SK-N-SH treated with all-trans-retinoic acid at 6 μM for 48 hours (cell line): Measurements from ENCODE around the gene EMC1.
"Not testable (repeated sequence)": the region's sequence is repeated elsewhere in the genome, so short reads cannot be mapped to it uniquely, and the experiment has no call there.

ENCODE experiments used
- ARNTL ChIP-seq: fragments of 450-650 bp; formaldehyde crosslinking; IDR thresholded peaks from 2 replicates; pipeline ENCODE4 v1.5.0; 2020; ENCODE audit warnings: low read depth, mild to moderate bottlenecking, moderate library complexity, borderline replicate concordance
- RARB ChIP-seq: fragments of 250-450 bp; sonication (Bioruptor Pico); IDR thresholded peaks from 2 replicates; pipeline ENCODE4 v1.8.0; 2021; ENCODE audit warnings: mild to moderate bottlenecking, moderate library complexity
- TOX ChIP-seq: fragments of 250-450 bp; sonication (Bioruptor Pico); IDR thresholded peaks from 2 replicates; pipeline ENCODE4 v1.8.0; 2021; ENCODE audit warnings: mild to moderate bottlenecking, moderate library complexity, borderline replicate concordance
- ZC3H10 ChIP-seq: fragments of 250-450 bp; sonication (Bioruptor Pico); IDR thresholded peaks from 2 replicates; pipeline ENCODE4 v1.5.1; 2021; ENCODE audit warnings: mild to moderate bottlenecking, moderate library complexity
- ZFP30 ChIP-seq: fragments of 450-650 bp; formaldehyde crosslinking; IDR thresholded peaks from 2 replicates; pipeline ENCODE4 v1.5.0; 2022; ENCODE audit warnings: mild to moderate bottlenecking, moderate library complexity

GRCh38 chr1:19256301-19256700 is 5.0 kb upstream of the EMC1 start:
- TF ChIP-seq TOX; ZC3H10 (CRISPR knock-in tag); ARNTL (CRISPR knock-in tag); RARB (CRISPR knock-in tag); ZFP30 (CRISPR knock-in tag): not testable (repeated sequence)
